Fibroblast of lung (primary cell): ENCODE measurements around the gene OR13J1. TPM values are rescaled to one million over a fixed set of nuclear protein-coding genes. Genes with fewer than 3 reads are reported as not detected.

Experiments used
- DNase-seq, 2 donors: peaks; one replicate each; pipeline versions ENCODE4 v3.0.0 to v3.0.0-alpha.2; 2010; ENCODE audit warnings: low read depth in 2 of 2
- H2AFZ ChIP-seq: 2 replicates; pipeline ENCODE4 v1.5.1; 2012; ENCODE audit warnings: low read length, control low read depth, inconsistent platforms
- H3K27ac ChIP-seq: 2 replicates; pipeline ENCODE4 v1.5.1; 2011; ENCODE audit warnings: low read length, control low read depth; ENCODE audit not compliant: insufficient read depth
- H3K27me3 ChIP-seq: 2 replicates; pipeline ENCODE4 v1.5.1; 2011; ENCODE audit warnings: mild to moderate bottlenecking, low read length; ENCODE audit not compliant: control insufficient read depth, insufficient read depth
- H3K36me3 ChIP-seq: 2 replicates; pipeline ENCODE4 v1.5.1; 2011; ENCODE audit warnings: low read length; ENCODE audit not compliant: control insufficient read depth, insufficient read depth
- H3K4me1 ChIP-seq: 2 replicates; pipeline ENCODE4 v1.5.1; 2011; ENCODE audit warnings: low read length; ENCODE audit not compliant: control insufficient read depth, insufficient read depth; ENCODE audit errors: extremely low read depth
- H3K4me2 ChIP-seq: 2 replicates; pipeline ENCODE4 v1.5.1; 2011; ENCODE audit warnings: low read length, control low read depth; ENCODE audit not compliant: insufficient read depth; ENCODE audit errors: extremely low read depth
- H3K4me3 ChIP-seq, 4 experiments: fragments of 200-600 bp in 1 of 4; sonication (generic) in 1 of 4; replicated peaks in 1 of 4; 2 replicates each; pipeline ENCODE4 v1.5.1; 2011 to 2016; ENCODE audit warnings: low read length in 4 of 4, low read depth in 3 of 4, mild to moderate bottlenecking in 3 of 4, control low read depth in 2 of 4, inconsistent platforms in 1 of 4, mixed read lengths in 1 of 4; ENCODE audit not compliant: insufficient read depth in 1 of 4; ENCODE audit errors: control extremely low read depth in 1 of 4
- H3K79me2 ChIP-seq: 2 replicates; pipeline ENCODE4 v1.5.1; 2012; ENCODE audit warnings: mild to moderate bottlenecking, low read length, inconsistent platforms; ENCODE audit not compliant: control insufficient read depth, insufficient read depth
- H3K9ac ChIP-seq: 2 replicates; pipeline ENCODE4 v1.5.1; 2011; ENCODE audit warnings: mild to moderate bottlenecking, low read length, control low read depth; ENCODE audit not compliant: insufficient read depth
- H3K9me3 ChIP-seq: 2 replicates; pipeline ENCODE4 v1.5.1; 2012; ENCODE audit warnings: low read depth, low read length; ENCODE audit not compliant: control insufficient read depth, insufficient read depth
- H4K20me1 ChIP-seq: 2 replicates; pipeline ENCODE4 v1.5.1; 2011; ENCODE audit warnings: low read length; ENCODE audit not compliant: control insufficient read depth, insufficient read depth; ENCODE audit errors: extremely low read depth
- CTCF ChIP-seq, 2 donors: IDR thresholded peaks in 1 of 2; conservative IDR thresholded peaks in 1 of 2; 1 replicate in 1 of 2; 2 replicates in 1 of 2; pipeline ENCODE4 v1.5.1; 2011 to 2012; ENCODE audit warnings: low read length in 2 of 2, control low read depth in 1 of 2, inconsistent platforms in 1 of 2, low read depth in 1 of 2, mild to moderate bottlenecking in 1 of 2
- EZH2 ChIP-seq: IDR thresholded peaks from 2 replicates; pipeline ENCODE4 v1.5.1; 2012; ENCODE audit warnings: low read length, control low read depth, mild to moderate bottlenecking; ENCODE audit errors: missing control alignments
- polyA minus RNA-seq: library from RNA; depleted of rRNA, polyadenylated mRNA; stranded (reverse); fragments of >200 nt; gene quantifications from 2 replicates; pipeline ENCODE4 v1.2.3, GENCODE V29; 2011; ENCODE audit warnings: low replicate concordance
- polyA plus RNA-seq, 2 donors: library from polyadenylated mRNA; depleted of rRNA in 1 of 2; stranded (reverse) in 1 of 2; unstranded in 1 of 2; fragments of >200 nt; gene quantifications; 2 replicates each; pipeline ENCODE4 v1.2.1, GENCODE V29; 2011 to 2012; ENCODE audit warnings: missing spikeins in 1 of 2
- total RNA-seq: library from RNA; depleted of rRNA; stranded (reverse); fragments of >200 nt; gene quantifications from 2 replicates; pipeline ENCODE4 v1.2.1, GENCODE V29; 2014

Gene OR13J1
- total RNA-seq: not detected in 2 replicates
- not detected in 2 replicates for polyA plus RNA-seq
- not detected in 2 replicates for polyA plus RNA-seq (2012)
- polyA minus RNA-seq: not detected in 2 replicates

- Histone ChIP-seq H3K36me3 (no peaks in the 10 kb centered on the region), H3K27ac (no peak within 1 kb of the TSS), H3K27me3 (no peaks in the 10 kb centered on the region), H4K20me1 (no peaks in the 10 kb centered on the region), H3K4me3 (no peak within 1 kb of the TSS), H3K4me2 (no peak within 1 kb of the TSS), H3K9me3 (no peaks in the 10 kb centered on the region), H3K4me1 (no peaks in the 10 kb centered on the region), H3K9ac (no peak within 1 kb of the TSS), H3K79me2 (no peaks in the 10 kb centered on the region), H2AFZ (no peak within 1 kb of the TSS)
- TF ChIP-seq CTCF (conservative IDR thresholded peaks at IDR 0.05 in 1 of 2, IDR thresholded peaks at IDR 0.05 in 1 of 2; ENCODE audit: low read depth in 1 of 2, low read length in 2 of 2) (no peak), EZH2 (no peak)
- no peak for DNase-seq
Measured at GRCh38 chr9:35870351-35870923, at the start of gene OR13J1. Gene OR13J1 (minus strand): TSS chr9:35870401. CDS start chr9:35870401, 0 bp downstream.

DNA sequence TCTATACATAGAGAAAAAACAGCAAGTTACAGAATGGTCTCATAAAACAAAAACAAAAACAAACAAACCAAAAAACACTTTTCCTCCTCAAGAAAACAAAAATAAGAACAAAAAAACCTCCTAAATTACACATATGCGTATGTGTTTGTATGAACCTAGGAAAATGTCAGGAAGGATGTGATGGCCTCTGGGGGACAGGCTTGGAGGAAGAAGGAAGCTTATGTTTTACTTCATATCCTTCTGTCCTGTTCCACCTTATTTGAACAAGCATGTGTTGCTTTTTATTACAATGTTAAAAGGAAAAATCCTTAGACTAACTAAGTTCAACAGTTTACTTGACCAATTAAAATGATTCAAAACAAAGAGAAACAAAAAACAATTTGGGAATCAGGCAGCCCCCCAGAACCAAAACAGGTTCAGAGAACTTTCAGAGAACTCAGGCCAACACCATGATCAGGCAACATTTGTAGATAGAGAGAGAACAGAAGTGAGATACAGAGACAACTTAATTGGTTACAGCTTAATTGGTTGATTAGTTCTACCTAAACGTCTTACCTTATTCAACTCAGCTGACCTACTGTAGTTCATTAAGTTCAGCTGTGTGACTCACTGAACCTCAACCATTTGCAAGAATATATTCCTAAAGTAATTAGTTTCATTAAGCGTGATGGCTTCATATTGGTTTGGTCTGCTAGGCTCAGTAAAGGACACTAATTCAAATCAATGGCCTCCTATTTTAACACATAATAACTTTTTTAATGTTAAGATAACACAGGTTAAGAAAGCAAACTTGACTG is 49.2 kb upstream of the OR13J1 start:
- Histone ChIP-seq H3K4me1 (peaks cover 6% of the 10 kb centered on the region), H2AFZ (no peak overlapping the region), H3K9me3 (no peaks in the 10 kb centered on the region), H3K36me3 (no peaks in the 10 kb centered on the region), H4K20me1 (no peaks in the 10 kb centered on the region), H3K4me3 (no peak overlapping the region), H3K9ac (no peak overlapping the region), H3K4me2 (no peak overlapping the region), H3K27me3 (no peaks in the 10 kb centered on the region), H3K27ac (no peak overlapping the region), H3K79me2 (no peaks in the 10 kb centered on the region)
- peak in 1 of 2 donors; percentile 19 for DNase-seq
- no peak for TF ChIP-seq CTCF (conservative IDR thresholded peaks at IDR 0.05 in 1 of 2, IDR thresholded peaks at IDR 0.05 in 1 of 2; ENCODE audit: low read depth in 1 of 2, low read length in 2 of 2)
- no peak for TF ChIP-seq EZH2

- H3K4me1 ChIP-seq: peaks cover 5% of the 10 kb centered on the region
- H3K27me3 ChIP-seq: no peaks in the 10 kb centered on the region
- H3K79me2 ChIP-seq: no peaks in the 10 kb centered on the region
- no peak overlapping the region for H3K9ac ChIP-seq
- no peaks in the 10 kb centered on the region for H3K9me3 ChIP-seq
- no peaks in the 10 kb centered on the region for H4K20me1 ChIP-seq
- no peak overlapping the region for H3K4me2 ChIP-seq
- no peaks in the 10 kb centered on the region for H3K36me3 ChIP-seq
- H2AFZ ChIP-seq: no peak overlapping the region
- no peak for DNase-seq
- TF ChIP-seq EZH2: no peak
- TF ChIP-seq CTCF (conservative IDR thresholded peaks at IDR 0.05 in 1 of 2, IDR thresholded peaks at IDR 0.05 in 1 of 2; ENCODE audit: low read depth in 1 of 2, low read length in 2 of 2): no peak
- no peak overlapping the region for H3K4me3 ChIP-seq
- no peak overlapping the region for H3K27ac ChIP-seq
Measured at GRCh38 chr9:35918780-35919179, 48.6 kb upstream of the OR13J1 start.
